Measurements from ENCODE around the gene SSBP4.

DNA sequence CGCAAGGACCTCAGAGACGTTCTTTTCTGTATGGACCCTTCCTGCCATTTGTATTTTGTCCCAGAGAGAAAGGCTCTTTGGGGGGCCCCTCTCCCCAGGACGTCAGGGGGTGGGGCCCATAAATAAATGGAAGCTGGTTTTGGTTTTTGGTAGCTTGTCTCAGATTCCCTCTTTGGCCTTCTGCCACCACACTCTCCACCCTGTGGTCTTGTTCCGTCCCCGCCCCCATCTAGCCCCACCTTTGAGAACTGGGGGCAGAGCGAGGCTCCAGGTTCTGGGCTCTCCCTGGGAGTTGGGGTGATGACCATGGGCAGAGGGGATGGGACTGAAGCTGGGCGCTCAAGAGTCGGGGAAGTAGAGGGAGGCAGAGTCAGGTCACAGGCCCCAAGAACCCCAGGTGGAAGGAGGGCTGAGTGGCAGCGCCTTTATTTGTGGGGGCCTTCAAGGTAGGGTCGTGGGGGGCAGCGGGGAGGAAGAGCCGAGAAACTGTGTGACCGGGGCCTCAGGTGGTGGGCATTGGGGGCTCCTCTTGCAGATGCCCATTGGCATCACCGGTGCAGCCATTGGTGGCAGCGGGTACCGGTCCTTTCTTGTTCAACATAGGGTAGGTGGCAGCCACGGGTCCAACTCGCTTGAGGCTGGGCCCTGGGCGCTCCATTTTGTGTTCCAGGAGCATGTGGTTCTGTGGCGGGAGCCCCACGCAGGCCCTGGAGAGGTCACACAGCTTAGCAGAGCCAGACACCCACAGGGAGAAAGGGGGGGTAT lies 15.4 kb downstream of the SSBP4 start:
- TF ChIP-seq EZH2phosphoT487 (IDR thresholded peaks at IDR 0.05; ENCODE audit: insufficient read depth, low read depth) = no peak
- TF ChIP-seq EZH2 (IDR thresholded peaks at IDR 0.05; ENCODE audit: insufficient read depth, poor library complexity, severe bottlenecking) = no peak

Measured in GM23248 (cell line).